DOHH2 (cell line): ENCODE data around the gene KDM8.

Experiments used
- CTCF ChIP-seq: fragments of 200-600 bp; sonication (generic); IDR thresholded peaks from one replicate; pipeline ENCODE4 v1.5.1; 2014; ENCODE audit warnings: antibody characterized with exemption, mild to moderate bottlenecking, low read depth, low read length; ENCODE audit not compliant: poor library complexity, severe bottlenecking
- EZH2phosphoT487 ChIP-seq: fragments of 200-600 bp; sonication (generic); IDR thresholded peaks from 2 replicates; pipeline ENCODE4 v1.6.1; 2017; ENCODE audit warnings: borderline replicate concordance, mild to moderate bottlenecking, antibody characterized with exemption, low read length, moderate library complexity, mixed read lengths

- TF ChIP-seq CTCF, result no peak
- TF ChIP-seq EZH2phosphoT487, result no peak
Observed at GRCh38 chr16:27239026-27239425, 35.7 kb downstream of the KDM8 start.
